ENCODE measurements around the gene PFKM.

Gene PFKM

DNA sequence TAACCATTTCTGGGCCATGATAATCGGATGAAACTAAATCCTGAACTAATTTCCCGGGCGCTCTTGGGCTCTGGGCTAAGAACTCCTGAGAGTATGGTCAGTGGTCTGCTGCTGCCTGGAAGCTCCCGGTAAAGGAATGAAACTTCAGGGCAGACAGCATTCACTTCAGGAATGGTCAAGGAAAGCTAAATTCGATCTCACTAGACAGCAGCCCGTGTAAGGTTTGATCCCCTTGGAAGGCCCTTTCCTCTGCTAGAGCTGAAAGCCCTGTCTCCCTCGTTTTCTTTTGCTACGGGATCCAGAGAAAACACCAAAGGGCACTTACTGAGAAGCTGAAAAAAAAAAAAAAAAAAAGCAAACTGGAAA is 37.5 kb downstream of the PFKM start:
- peak; percentile 11 for DNase-seq (ENCODE audit: low read depth)
- no peak for TF ChIP-seq MAX (IDR thresholded peaks at IDR 0.05; ENCODE audit: low read depth, low read length)
- TF ChIP-seq MYC (IDR thresholded peaks at IDR 0.05; ENCODE audit: low read depth, low read length) = no peak
- TF ChIP-seq CTCF (IDR thresholded peaks at IDR 0.05; ENCODE audit: low read depth, low read length) = no peak
- TF ChIP-seq POLR2A (IDR thresholded peaks at IDR 0.05; ENCODE audit: extremely low read depth, insufficient read length) = no peak
- peak overlapping the region; percentile 97 for H3K4me3 ChIP-seq (ENCODE audit: low read depth, low read length)

DNA sequence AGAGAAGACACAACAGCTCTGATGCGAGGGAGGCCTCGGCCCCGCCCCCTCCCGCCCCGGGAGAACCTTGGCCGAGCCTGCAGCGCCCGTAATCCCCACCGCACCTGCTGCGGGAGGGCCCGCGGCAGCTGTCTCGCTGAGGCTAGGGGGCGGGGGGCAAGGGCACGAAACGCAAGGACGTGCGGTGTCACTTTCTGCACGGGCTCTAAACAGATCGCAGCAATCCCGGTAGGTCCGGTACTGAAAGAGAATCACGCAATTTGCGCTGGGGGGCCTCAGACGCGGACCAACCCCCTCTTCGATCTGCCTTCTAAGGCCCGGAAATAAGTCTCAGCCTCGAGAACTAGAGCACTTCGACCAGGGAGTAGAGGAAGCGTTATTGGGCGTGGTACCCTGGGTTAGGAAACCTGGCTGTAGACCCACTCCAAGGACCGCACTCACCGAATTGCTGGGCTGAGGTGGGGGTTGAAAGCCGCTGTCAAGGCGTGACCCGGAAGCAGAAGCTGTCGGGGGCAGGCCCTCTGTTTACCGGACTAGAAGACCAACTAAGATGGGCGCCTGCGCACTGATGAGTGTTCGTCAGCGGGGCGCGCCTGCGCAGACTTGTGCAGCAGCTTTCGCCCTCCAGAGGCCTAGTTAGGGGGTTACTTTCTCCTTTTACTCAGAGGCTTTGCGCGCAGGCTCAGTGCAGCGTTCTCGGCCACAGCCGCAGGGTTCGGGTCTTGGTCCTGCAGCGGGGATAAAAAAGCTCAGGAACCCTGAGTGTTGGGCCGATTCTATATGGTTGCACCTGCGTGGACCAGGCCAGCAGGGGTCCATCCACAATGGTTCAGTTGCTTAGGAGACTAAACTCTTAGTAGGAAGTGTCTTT is 38.1 kb downstream of the PFKM start, which contains the start of gene ASB8:
ASB8 (minus strand) TSS at position 498 of the 871 bp plus-strand sequence. CDS start 4,019 bp downstream, outside the sequence.
- TF ChIP-seq POLR2A (IDR thresholded peaks at IDR 0.05; ENCODE audit: extremely low read depth, insufficient read length) (peak; percentile 77), CTCF (IDR thresholded peaks at IDR 0.05; ENCODE audit: low read depth, low read length) (peak; percentile 31), MAX (IDR thresholded peaks at IDR 0.05; ENCODE audit: low read depth, low read length) (no peak; the same call in 1 of the 2 replicates)
- H3K4me3 ChIP-seq (ENCODE audit: low read depth, low read length) = peak within 1 kb of the TSS; percentile 97
- DNase-seq (ENCODE audit: low read depth) = peak; percentile 99

- DNase-seq (ENCODE audit: low read depth) = peak; percentile 20
- TF ChIP-seq CTCF (IDR thresholded peaks at IDR 0.05; ENCODE audit: low read depth, low read length) (no peak), POLR2A (IDR thresholded peaks at IDR 0.05; ENCODE audit: extremely low read depth, insufficient read length) (no peak), MYC (IDR thresholded peaks at IDR 0.05; ENCODE audit: low read depth, low read length) (no peak), MAX (IDR thresholded peaks at IDR 0.05; ENCODE audit: low read depth, low read length) (no peak)
- peak overlapping the region; percentile 45 for H3K4me3 ChIP-seq (ENCODE audit: low read depth, low read length)
These were observed 38.8 kb downstream of the PFKM start for GRCh38 chr12:48157889-48158370.

- no peak for DNase-seq (ENCODE audit: low read depth)
- TF ChIP-seq POLR2A (IDR thresholded peaks at IDR 0.05; ENCODE audit: extremely low read depth, insufficient read length) (no peak), CTCF (IDR thresholded peaks at IDR 0.05; ENCODE audit: low read depth, low read length) (no peak), MAX (IDR thresholded peaks at IDR 0.05; ENCODE audit: low read depth, low read length) (no peak), MYC (IDR thresholded peaks at IDR 0.05; ENCODE audit: low read depth, low read length) (no peak)
- no peak overlapping the region for H3K4me3 ChIP-seq (ENCODE audit: low read depth, low read length)
These were observed 40.9 kb downstream of the PFKM start for GRCh38 chr12:48160046-48160445.

GRCh38 chr12:48160807-48161206 is 41.6 kb downstream of the PFKM start:
- DNase-seq (ENCODE audit: low read depth) = peak; percentile 40
- no peak for TF ChIP-seq CTCF (IDR thresholded peaks at IDR 0.05; ENCODE audit: low read depth, low read length)
- TF ChIP-seq MYC (IDR thresholded peaks at IDR 0.05; ENCODE audit: low read depth, low read length) = no peak
- no peak for TF ChIP-seq POLR2A (IDR thresholded peaks at IDR 0.05; ENCODE audit: extremely low read depth, insufficient read length)
- no peak for TF ChIP-seq MAX (IDR thresholded peaks at IDR 0.05; ENCODE audit: low read depth, low read length)
- no peak overlapping the region for H3K4me3 ChIP-seq (ENCODE audit: low read depth, low read length)

Data from NB4 (cell line).